DND-41 (cell line): ENCODE measurements around the gene FUT7.

Experiments
- EZH2 ChIP-seq: IDR thresholded peaks from 3 replicates; pipeline ENCODE4 v1.6.1; 2012; ENCODE audit warnings: borderline replicate concordance, low read depth, mild to moderate bottlenecking, moderate library complexity, low read length, inconsistent platforms; ENCODE audit not compliant: severe bottlenecking
- TF ChIP-seq, protein P1 (sequence below): IDR thresholded peaks from 2 replicates; pipeline ENCODE4 v1.5.1; 2012; ENCODE audit warnings: borderline replicate concordance, low read length, moderate library complexity, mild to moderate bottlenecking; ENCODE audit not compliant: poor library complexity, severe bottlenecking; ENCODE audit errors: extremely low read depth

DNA sequence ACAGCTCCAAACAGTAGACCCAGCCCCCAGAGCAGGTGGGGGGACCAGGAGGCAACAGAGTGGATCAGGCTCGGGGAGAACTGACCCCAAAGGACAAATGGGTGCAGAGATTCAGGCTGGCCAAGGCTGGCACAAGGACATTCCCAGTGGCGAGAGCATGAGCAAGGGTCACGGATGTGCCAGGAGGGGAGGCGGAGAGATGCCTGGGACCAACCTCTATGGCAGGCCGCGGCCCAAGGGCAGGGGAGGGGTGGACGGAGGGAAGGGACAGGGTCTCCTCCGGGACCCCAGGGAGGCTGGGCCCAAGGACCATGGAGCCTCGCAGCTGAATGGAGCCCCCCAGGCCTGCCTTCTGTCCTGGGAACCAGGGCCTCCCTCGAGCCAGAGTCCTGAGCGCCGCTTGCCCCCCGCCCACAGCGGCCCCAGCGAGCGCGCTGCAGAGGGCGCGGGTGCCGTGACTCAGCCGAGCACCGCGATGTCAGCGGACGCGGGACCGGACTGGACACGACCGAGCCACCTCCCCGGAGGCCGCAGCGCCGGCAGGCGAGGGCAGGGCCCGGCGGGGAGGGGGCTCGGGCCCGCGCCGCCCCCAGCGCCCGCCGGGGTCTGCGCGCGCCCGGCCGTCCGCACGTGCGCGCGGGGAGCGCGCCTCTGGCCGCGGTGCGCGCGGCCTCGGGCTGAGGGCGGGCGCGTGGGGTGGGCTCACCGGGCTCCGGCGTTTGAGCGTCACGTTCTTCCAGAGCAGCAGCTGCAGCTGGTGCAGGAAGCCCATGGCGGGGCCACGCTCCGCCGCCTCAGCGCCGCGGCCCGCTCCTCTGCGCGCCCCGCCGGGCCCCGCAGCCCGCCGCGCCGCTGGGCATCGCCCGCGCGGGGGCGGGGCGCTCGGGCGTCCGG is 4.3 kb downstream of the FUT7 start, which contains the start of gene ABCA2:
- TF ChIP-seq EZH2: no peak
- TF ChIP-seq, protein P1, sequence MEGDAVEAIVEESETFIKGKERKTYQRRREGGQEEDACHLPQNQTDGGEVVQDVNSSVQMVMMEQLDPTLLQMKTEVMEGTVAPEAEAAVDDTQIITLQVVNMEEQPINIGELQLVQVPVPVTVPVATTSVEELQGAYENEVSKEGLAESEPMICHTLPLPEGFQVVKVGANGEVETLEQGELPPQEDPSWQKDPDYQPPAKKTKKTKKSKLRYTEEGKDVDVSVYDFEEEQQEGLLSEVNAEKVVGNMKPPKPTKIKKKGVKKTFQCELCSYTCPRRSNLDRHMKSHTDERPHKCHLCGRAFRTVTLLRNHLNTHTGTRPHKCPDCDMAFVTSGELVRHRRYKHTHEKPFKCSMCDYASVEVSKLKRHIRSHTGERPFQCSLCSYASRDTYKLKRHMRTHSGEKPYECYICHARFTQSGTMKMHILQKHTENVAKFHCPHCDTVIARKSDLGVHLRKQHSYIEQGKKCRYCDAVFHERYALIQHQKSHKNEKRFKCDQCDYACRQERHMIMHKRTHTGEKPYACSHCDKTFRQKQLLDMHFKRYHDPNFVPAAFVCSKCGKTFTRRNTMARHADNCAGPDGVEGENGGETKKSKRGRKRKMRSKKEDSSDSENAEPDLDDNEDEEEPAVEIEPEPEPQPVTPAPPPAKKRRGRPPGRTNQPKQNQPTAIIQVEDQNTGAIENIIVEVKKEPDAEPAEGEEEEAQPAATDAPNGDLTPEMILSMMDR: no peak
